ENCODE results near the gene ODC1.

Gene ODC1

GRCh38 chr2:10400568-10400977, 47.6 kb downstream of the ODC1 start:
- peak in 1 of 2 donors; percentile 45 for DNase-seq (ENCODE audit: low read depth in 2 of 2)

GRCh38 chr2:10400002-10400401, 48.1 kb downstream of the ODC1 start:
- DNase-seq (ENCODE audit: low read depth in 2 of 2), result no peak

- DNase-seq (ENCODE audit: low read depth in 2 of 2), result no peak
Measured at GRCh38 chr2:10399358-10399757, 48.8 kb downstream of the ODC1 start.

GRCh38 chr2:10398496-10398895, 49.6 kb downstream of the ODC1 start:
- no peak for DNase-seq (ENCODE audit: low read depth in 2 of 2)

- DNase-seq (ENCODE audit: low read depth in 2 of 2), result no peak
Measured at GRCh38 chr2:10397878-10398277, 50.2 kb downstream of the ODC1 start.

GRCh38 chr2:10397297-10397875, 50.7 kb downstream of the ODC1 start:
- no peak for DNase-seq (ENCODE audit: low read depth in 2 of 2)

DNA sequence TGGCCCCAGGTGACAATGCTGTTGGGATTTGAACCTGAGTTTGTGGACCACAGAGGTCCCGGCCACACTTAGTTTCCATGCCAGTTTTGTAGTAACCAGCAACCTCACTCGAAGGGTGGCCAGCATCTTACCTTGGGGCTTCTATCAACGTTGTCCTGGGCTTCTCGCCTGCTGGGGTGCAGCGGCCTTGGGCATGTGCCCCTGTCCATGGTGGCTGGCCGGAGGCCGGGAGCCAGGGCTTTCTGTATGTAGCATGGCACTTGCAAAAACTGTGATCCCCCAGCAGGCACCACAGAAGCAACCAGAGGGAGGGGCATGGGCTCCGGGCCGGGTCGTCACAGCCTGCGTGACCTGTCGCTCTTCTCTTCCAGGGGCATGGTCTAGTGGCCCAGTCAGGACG, 51.7 kb downstream of the ODC1 start:
- no peak for DNase-seq (ENCODE audit: low read depth in 2 of 2)

DNA sequence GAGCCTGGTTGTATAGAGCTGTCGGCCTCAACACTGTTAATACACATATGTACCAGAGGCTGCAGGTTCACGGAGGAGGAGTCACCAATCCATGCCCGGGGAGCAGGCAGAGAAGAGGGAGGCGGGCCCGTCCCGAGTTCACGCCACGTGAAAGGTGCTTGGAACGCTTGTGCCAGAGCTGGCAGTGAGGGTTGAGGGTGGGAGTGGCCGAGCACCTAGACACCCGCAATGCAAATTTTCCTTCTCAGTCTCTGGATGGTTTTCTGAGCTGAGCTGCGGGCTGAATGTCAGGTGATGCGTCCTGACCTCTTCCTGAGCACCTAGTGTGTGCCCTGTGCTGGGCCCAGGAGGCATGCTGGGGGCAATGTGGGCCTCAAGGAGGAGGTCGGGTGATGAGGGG, 52.2 kb downstream of the ODC1 start:
- DNase-seq (ENCODE audit: low read depth in 2 of 2), result no peak

DNA sequence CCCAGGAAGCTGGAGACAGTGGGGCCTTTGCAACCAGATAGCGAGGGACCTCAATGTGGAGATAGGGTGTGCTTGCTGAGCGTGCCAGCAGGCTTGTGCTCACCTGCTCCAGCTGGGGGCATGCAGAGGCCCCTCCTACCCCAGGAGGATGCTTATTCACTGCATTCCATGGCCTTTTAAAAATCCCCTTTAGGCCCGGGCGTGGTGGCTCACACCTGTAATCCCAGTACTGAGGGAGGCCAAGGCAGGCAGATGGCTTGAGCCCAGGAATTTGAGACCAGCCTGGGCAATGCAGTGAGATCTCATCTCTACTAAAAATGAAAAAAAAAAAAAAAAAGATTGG, 54.5 kb downstream of the ODC1 start:
- DNase-seq (ENCODE audit: low read depth in 2 of 2), result no peak

DNA sequence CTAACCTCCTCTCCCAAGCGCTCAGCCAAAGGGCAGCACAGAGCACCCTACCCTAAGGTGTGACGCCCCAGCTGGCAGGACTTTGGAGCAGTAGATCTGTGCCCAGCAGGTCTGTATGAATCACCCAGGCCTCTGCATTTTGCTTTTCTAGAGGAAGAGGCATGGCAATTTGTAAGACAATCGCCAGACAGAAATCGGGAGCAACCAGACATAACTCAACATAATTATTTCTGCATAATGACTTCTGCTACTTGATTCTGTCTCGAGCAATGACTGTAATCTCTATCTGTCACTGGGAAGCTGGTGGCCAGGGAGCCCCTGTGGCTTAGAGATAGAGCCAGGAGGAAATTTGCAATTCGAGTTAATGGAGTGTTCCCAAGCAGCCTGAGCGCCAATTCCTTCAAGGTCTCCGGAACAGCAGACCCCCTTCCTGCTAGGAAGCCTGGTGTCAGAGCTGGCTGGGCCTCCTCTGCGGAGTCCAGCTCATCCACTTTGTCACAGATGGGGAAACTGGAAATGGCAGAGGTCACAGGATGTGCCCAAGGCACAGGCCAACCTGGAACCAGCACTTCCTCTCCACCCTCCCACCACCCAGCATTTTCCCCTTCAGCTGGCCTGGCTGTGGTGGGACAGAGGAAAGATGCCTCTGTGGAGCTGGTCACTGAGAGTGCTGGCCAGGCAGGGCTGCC, 55.0 kb downstream of the ODC1 start:
- DNase-seq (ENCODE audit: low read depth in 2 of 2), result no peak

- DNase-seq (ENCODE audit: low read depth in 2 of 2), result no peak
Measured at GRCh38 chr2:10392548-10392947, 55.6 kb downstream of the ODC1 start.

DNA sequence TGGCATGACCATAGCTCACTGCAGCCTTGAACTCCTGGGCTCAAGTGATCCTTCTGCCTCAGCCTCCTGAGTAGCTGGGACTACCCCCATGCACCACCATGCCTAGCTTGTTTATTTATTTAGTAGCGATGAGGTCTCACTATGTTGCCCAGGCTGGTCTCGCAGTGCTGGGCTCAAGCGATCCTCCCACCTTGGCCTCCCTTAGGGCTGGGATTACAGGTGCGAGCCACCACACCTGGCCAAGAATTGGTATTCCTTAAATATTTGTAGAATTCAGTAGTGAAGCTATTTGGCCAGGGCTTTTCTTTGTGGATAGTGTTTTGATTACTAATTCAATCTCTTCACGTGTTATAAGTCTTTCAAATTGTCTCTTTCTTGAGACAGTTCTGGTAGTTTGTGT, 56.0 kb downstream of the ODC1 start:
- DNase-seq (ENCODE audit: low read depth in 2 of 2), result no peak

DNA sequence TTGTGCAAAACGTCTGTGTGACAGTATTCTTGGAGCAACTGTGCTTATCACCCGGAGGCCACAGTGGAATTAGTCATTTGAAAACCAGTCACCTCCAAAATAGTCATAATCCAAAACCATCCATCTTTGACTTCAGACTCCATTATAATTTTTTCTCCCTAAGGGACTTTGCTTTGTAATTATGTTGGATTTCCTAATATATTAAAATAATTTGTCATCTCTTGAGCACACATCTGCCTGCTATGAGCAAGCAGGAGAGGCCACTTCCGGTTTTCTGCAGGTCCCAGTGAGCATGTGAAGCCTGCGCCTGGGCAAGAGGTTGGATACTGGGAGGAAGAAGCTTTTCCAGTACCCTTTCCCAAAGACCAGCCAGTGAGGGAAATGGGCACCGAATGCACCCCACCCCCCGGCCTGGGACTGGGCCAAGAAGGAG, 57.7 kb downstream of the ODC1 start:
- no peak for DNase-seq (ENCODE audit: low read depth in 2 of 2)

Data from stimulated activated CD8-positive, alpha-beta memory T cell treated with anti-CD3 and anti-CD28 coated beads, Interleukin-2, amount 100 ng/mL, for 48 hours (primary cell).